Central memory CD8-positive, alpha-beta T cell (primary cell): ENCODE measurements around the gene OTOF.

Experiments
- ATAC-seq: fragments of 150-1000 bp; cut with Tn5 transposase; replicated peaks from 2 replicates; pipeline ENCODE4 v1.10.0; 2022; ENCODE audit warnings: mild to moderate bottlenecking, moderate FRiP score, moderate number of reproducible peaks; ENCODE audit not compliant: poor library complexity, severe bottlenecking; ENCODE audit errors: extremely low read depth
- DNase-seq, 2 donors: peaks; one replicate each; pipeline ENCODE4 v3.0.0; 2021; ENCODE audit warnings: low spot score in 2 of 2
- H3K27ac Mint-ChIP-seq: one replicate; pipeline ENCODE4 v1.8.0; 2022; ENCODE audit warnings: low read depth, mild to moderate bottlenecking, moderate library complexity, mixed read lengths
- H3K27me3 Mint-ChIP-seq: one replicate; pipeline ENCODE4 v1.8.0; 2022; ENCODE audit warnings: mixed read lengths
- H3K36me3 Mint-ChIP-seq: one replicate; pipeline ENCODE4 v1.8.0; 2022; ENCODE audit warnings: mild to moderate bottlenecking, moderate library complexity, mixed read lengths; ENCODE audit not compliant: insufficient read depth
- H3K4me1 Mint-ChIP-seq: one replicate; pipeline ENCODE4 v1.8.0; 2022; ENCODE audit warnings: mixed read lengths
- H3K4me3 Mint-ChIP-seq: one replicate; pipeline ENCODE4 v1.8.0; 2022; ENCODE audit warnings: mild to moderate bottlenecking, moderate library complexity, mixed read lengths
- H3K9me3 Mint-ChIP-seq: one replicate; pipeline ENCODE4 v1.8.0; 2022; ENCODE audit warnings: mixed read lengths

Gene OTOF

GRCh38 chr2:26414311-26414710 is 63.6 kb downstream of the OTOF start:
- Mint-ChIP-seq H3K27ac (no peak overlapping the region), H3K36me3 (no peaks in the 10 kb centered on the region), H3K9me3 (no peaks in the 10 kb centered on the region), H3K27me3 (no peaks in the 10 kb centered on the region), H3K4me1 (peaks cover 7% of the 10 kb centered on the region), H3K4me3 (no peak overlapping the region)
- ATAC-seq (no peak), DNase-seq (no peak)

DNA sequence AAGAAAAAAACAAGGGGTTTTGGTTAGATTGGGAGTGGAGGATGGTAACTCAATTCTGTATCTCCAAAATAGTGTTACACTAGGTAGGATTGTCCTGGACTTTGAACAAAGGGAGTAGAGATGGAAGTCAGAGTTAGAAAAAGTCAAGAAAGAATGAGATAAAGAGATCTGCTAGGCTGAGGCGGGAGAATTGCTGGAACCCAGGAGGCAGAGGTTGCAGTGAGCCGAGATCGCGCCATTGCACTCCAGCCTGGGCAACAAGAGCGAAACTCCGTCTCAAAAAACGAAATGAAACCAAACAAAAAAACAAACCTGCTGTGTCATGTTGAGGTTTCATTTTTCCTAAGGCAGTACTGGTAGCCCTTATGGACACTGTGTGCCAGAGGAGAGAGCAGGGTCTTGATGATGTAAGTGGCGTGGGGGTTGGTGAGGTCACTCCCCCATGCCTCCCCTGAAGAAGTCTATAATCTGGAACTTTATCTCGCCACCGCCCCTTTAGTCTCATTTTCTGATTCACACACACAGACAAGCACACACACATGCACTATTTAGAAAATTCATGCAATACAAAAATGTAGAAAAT is 65.7 kb downstream of the OTOF start:
- peak overlapping the region; percentile 55 for H3K4me3 Mint-ChIP-seq
- no peaks in the 10 kb centered on the region for H3K36me3 Mint-ChIP-seq
- no peaks in the 10 kb centered on the region for H3K9me3 Mint-ChIP-seq
- ATAC-seq (peak; percentile 19), DNase-seq (no peak)
- peaks cover 7% of the 10 kb centered on the region for H3K4me1 Mint-ChIP-seq
- H3K27me3 Mint-ChIP-seq, result peaks cover 14% of the 10 kb centered on the region
- no peak overlapping the region for H3K27ac Mint-ChIP-seq

GRCh38 chr2:26411419-26411818 is 66.5 kb downstream of the OTOF start:
- Mint-ChIP-seq H3K4me1 (peaks cover 7% of the 10 kb centered on the region), H3K27me3 (peaks cover 20% of the 10 kb centered on the region), H3K27ac (no peak overlapping the region), H3K4me3 (peak overlapping the region; percentile 55), H3K36me3 (no peaks in the 10 kb centered on the region), H3K9me3 (no peaks in the 10 kb centered on the region)
- ATAC-seq, result no peak
- DNase-seq, result no peak

DNA sequence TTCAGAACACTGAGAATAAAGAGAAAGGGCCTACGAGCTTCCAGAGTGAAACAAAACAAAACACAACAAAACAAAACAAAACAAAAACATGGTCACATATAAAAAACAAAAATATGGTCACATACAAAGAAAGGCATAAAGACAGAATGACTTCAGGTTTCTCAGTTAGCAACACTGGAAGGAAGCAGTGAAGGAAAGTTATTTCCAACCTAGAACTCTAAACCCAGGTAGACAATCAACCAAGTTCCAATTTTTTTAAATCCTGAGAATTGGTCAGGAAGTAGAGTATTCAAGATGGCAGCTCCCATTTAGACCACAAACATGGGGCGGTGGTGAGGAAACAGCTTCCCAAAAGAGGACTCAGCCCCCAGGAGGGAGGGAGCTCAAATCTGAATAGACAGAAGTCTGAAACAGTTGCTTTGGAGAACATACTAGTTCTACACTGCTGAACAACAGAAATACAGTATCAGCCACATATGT is 67.1 kb downstream of the OTOF start:
- no peak overlapping the region for H3K4me3 Mint-ChIP-seq

DNA sequence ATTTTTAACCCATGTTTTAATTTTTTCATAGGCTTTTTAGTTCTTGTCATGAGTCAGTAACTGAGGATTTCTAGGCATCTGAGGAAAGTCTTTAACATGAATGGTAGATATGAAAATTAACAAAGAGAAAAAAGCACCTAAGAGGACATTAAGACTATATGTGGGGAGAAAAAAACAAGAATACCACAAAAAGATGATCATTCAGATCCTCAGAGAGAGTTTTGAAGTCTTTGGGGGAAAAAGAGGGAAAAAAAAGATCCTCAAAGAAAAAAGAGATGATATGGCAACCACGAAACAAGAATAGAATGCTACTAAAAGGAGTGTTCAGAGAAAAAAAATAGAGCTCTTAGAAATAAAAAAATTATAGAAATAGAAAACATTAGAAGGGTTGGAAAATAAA is 68.1 kb downstream of the OTOF start:
- Mint-ChIP-seq H3K27me3 (peaks cover 30% of the 10 kb centered on the region), H3K27ac (no peak overlapping the region), H3K4me1 (peaks cover 7% of the 10 kb centered on the region), H3K9me3 (no peaks in the 10 kb centered on the region), H3K4me3 (no peak overlapping the region), H3K36me3 (no peaks in the 10 kb centered on the region)
- DNase-seq, result no peak
- ATAC-seq, result no peak

More for the DNA sequence above, 67.1 kb downstream of the OTOF start:
- Mint-ChIP-seq H3K36me3 (no peaks in the 10 kb centered on the region), H3K27ac (no peak overlapping the region), H3K27me3 (peaks cover 20% of the 10 kb centered on the region), H3K4me1 (peaks cover 7% of the 10 kb centered on the region), H3K9me3 (no peaks in the 10 kb centered on the region)
- ATAC-seq, result no peak
- DNase-seq, result no peak

DNA sequence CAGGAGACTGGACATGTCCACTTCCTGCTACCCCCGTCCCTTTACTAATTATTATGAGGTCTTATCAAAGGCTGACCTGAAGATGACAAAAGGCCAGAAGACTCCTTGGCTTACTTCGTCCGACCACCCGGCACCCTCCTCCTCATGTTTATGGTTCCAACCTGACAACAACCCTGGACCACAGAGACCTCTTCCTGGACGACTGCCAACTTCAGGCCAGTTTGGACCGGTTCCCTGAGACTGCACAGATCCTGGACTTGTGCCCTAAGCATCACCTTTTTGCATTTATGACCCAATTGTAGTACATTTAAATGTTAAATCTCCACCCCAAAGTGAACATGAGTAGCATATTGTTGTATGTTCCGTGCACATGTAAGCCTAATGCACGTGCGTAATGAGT is 70.4 kb downstream of the OTOF start:
- no peak overlapping the region for H3K4me3 Mint-ChIP-seq
- H3K27ac Mint-ChIP-seq, result no peak overlapping the region
- peaks cover 7% of the 10 kb centered on the region for H3K4me1 Mint-ChIP-seq
- DNase-seq, result no peak
- ATAC-seq, result no peak
- H3K9me3 Mint-ChIP-seq, result no peaks in the 10 kb centered on the region
- H3K36me3 Mint-ChIP-seq, result no peaks in the 10 kb centered on the region
- H3K27me3 Mint-ChIP-seq, result peaks cover 30% of the 10 kb centered on the region
